HG03064 (cell line): ENCODE data around the gene SERAC1.
"Not testable (repeated sequence)": the region's sequence is repeated elsewhere in the genome, so short reads cannot be mapped to it uniquely, and the experiment has no call there.

Experiments
- ATAC-seq: cut with Tn5 transposase; IDR thresholded peaks from one replicate; pipeline ENCODE4 v1.9.1; 2021; ENCODE audit warnings: low read depth; ENCODE audit not compliant: unreplicated experiment

The SERAC1 gene

DNA sequence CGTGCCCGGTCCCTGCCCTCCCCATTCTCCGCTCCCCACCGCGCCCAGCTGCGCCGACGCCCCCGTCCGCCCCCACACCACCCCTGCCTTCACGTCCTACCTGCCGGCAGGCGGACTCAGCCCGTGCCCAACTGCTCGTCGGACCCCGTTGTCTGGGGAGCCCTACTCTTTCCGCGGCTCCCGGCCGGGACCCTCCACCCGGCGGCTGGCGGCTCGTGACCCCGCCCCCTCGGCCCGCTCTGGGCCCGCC lies at the start of gene SERAC1:
TSS of gene SERAC1 (minus strand) at position 223 of the 250 bp plus-strand sequence. CDS start 9,899 bp downstream, outside the sequence.
- no peak for ATAC-seq

DNA sequence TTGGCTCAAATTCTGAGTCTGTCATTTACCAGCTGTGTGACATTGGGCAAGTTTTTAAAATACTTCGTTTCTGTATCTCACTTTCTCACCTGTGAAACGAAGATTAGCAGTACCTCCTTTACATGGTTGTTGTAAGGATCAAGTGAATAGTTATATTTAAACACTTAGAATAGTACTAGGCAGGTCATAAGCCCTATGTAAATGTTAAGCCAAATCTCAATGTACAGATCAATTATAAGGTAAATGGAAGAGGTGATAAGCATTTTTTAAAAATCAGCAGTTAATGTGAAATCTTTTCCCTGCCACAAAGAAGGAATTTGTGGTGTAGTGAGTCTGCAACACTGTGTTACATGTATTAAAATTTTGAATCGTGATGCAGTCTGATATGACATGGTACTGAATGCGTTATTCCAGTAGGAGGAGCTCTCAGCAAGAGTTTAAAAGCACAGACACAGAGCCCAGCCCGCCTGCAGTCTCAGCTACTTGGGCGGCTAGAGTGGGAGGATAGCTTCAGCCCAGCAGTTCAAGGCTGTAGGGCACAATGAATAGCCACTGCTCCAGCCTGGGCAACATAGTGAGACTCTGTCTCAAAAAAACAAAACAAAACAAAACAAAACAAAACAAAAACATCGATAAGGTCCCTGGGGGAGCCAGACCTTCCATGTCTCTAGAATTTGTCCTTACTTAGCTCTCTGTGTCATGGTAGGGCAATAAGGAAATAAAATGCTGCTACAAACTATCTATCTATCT lies 46.0 kb upstream of the SERAC1 start:
- peak; percentile 92 for ATAC-seq

DNA sequence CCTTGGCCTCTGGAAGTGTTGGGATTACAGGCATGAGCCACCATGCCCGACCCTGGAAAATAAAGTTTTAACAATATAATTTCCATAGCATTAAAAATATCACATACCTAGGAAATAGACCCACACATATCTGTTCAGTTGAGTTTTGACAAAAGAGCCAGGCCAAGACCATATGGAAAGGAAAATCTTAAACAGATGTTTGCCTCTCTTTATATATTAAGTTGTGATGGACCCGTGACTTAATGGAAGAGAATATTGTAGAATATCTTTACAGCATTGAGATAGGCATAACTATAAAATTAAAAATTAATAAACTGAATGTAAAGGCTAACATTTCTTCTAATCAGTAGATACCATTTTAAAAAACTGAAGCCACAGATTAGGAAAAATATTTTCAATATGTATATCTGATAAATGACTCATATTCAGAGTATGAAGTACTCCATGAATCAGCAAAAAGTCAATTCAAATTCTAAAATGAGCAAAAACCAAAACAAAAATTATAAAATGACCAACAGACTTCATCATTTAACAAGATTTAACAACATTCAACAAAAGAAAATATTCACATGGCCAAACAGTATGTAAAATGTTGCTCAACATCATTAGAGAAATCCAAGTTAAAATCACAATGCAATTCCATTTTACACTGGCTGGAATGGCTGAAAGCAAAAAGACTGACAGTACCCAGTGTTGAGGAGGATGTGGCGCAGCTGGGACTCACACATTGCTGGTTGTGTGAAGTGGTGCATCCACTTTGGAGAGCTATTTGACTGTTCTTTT lies 43.4 kb upstream of the SERAC1 start:
- ATAC-seq: no peak

DNA sequence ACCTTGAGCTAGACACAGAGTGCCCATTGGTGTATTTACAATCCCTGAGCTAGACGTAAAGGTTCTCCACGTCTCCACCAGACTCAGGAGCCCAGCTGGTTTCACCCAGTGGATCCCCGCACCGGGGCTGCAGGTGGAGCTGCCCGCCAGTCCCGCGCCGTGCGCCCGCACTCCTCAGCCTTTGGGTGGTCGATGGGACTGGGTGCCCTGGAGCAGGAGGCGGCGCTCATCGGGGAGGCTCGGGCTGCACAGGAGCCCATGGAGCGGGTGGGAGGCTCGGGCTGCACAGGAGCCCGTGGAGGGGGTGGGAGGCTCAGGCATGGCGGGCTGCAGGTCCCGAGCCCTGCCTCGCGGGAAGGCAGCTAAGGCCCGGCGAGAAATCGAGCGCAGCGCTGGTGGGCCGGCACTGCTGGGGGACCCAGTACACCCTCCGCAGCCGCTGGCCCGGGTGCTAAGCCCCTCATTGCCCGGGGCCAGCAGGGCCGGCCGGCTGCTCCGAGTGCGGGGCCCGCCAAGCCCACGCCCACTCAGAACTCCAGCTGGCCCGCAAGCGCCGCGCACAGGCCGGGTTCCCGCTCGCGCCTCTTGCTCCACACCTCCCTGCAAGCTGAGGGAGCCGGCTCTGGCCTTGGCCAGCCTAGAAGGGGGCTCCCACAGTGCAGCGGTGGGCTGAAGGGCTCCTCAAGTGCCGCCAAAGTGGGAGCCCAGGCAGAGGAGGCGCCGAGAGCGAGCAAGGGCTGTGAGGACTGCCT lies 41.7 kb upstream of the SERAC1 start:
- ATAC-seq: not testable (repeated sequence)

DNA sequence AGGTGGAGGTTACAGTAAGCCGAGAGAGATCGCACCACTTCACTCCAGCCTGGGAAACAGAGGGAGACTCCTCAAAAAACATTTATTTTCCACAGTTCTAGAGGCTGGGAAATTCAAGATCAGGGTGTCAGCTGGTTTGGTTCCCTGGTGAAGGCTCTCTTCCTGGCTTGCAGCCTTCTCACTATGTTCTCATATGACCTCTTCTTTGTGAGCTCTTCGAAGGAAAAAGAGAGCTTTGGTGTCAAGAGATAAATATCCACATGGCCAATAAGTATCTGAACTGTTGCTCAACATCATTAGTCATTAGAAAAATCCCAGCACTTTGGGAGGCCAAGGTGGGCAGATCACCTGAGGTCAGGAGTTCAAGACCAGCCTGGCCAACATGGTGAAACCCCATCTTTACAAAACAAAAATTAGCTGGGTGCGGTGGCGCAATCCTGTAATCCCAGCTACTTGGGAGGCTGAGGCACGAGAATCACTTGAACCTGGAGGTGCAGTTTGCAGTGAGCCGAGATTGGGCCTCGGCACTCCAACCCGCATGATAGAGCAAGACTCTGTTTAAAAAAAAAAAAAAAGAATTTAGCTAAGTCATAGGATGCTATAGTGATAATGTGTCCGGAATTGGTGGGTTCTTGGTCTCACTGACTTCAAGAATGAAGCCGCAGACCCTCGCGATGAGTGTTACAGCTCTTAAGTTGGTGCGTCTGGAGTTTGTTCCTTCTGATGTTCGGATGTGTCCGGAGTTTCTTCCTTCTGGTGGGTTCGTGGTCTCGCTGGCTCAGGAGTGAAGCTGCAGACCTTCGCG lies 40.4 kb upstream of the SERAC1 start:
- ATAC-seq: not testable (repeated sequence)

DNA sequence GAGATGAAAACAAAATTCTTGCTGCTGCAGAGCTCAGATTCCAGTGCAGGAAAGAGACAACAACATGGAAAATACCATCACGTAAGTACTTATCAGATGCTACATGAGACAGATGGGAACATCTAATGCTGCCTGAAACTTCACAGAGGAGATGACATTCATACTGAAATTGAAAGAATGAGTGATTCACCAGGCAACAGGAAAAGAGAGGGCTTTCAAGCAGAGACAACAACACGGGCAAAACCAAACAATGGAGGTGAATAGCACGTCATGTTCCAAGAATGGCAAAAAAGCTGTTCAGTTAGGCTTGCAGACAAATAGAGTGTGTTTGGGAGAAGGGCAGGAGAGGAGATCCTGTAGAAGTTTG lies 39.3 kb upstream of the SERAC1 start:
- ATAC-seq: peak; percentile 88

DNA sequence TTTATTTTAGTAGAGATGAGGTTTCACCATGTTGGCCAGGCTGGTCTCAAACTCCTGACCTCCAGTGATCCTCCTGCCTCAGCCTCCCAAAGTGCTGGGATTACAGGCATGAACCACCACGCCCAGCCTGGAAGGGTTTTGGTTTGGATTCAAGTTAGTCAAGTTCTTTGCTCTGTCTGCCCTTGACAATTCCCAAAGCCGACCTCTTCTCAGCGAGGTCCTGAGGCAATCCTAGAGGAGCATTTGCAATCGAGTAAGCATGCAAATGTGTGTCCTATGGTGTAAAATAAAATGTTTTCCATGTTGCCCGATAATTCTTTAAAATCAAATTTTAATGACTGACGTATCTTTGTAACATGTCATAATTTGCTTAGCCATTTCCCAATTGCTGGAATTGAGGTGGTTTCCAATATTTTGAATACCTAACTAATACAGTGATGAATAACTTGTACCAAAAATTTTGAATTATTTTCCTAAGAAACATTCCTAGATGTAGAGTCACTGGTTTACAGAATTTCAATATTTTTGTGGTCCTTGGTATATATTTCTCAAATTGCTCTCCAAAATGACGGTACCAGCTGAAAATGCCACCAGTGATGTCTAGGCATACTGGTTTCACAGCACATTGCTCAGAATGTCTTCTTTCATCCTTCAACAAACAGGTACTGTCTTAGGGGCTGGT lies 38.8 kb upstream of the SERAC1 start:
- ATAC-seq: peak; percentile 37

DNA sequence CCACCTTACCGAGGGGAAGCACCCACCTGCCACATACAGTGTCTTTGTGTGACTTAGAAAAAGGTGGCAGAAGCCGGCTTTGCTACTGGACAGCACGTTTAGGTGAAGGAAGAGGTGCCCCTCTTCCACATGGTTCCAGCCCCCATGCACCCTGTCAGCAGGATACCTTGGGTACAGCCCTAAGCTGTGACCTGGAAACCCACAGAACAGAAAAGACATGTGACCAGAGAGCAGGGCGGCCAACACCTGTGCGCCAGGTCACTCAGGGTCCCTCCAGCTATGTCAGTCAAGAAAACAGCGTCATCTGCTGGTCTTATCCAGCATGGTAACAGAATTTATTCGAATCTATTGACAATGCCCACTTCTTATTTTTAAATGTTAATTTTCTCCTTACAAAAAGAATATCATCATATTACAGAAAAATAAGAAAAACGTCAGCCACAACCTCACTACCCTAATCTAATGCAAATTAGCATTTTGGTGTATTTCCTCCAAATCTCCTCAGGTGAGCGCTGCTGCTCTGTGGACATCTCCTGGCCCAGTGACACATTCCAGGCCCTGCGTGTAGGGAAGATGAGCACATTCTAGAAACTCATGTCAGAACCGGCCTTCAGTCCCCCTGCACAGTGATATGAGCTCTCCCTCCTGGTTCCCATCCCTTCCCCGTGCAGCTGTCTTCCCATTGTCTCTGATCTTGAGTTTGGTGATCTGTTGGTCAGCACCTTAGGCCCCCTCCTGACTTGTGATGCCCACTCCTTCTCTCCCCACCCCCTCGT lies 37.3 kb upstream of the SERAC1 start:
- no peak for ATAC-seq

DNA sequence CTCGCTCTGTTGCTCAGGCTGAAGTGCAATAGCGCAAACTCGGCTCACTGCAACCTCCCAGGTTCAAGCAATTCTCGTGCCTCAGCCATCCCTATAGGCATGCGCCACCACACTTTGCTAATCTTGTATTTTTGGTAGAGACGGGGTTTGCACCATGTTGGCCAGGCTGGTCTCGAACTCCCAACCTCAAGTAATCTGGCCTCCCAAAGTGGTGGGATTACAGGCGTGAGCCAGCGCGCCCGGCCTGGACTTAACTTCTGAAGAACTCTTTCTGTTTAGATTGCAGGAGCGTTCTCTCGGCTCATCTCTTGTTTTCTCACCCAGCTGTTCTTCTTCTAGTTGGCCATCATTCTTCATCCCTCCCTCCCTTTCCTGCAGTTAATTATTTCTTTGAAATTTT lies 30.4 kb upstream of the SERAC1 start:
- no peak for ATAC-seq

DNA sequence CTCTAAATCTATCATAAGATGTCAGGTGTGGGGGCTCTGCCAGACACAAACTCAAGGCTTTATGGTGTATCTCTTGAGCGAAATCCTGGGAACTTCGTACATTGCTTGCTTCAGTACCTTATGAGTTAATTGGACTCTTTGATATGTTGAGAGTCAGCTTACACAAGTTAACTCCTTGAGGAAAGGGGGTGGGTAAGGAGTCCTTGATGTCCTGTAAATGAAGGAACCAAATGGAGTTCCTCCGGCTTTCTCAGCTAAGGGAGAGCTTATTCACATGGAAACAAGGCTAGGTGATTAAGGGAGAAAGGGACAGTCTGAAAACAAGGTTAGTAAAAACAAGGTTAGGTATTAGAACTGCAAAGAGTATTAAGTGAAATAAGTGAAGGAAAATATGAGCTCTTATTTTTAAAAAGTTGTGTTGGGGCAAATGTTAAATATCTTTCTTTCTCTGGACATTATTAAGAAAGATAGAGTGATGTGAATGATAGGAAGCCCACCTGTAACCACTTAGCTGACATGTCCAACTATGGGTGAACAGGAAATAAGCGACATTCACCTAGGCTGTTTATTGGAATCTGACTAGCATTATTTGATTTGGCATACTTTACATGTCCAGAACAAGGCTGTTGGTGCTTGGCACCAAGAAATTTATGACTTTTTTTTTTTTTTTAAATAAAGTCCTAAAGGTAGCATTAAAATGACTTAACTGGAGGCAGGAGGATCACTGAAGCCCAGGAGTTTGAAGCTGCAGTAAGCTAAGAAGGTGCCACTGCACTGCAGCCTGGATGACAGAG lies 26.6 kb upstream of the SERAC1 start:
- ATAC-seq: no peak

DNA sequence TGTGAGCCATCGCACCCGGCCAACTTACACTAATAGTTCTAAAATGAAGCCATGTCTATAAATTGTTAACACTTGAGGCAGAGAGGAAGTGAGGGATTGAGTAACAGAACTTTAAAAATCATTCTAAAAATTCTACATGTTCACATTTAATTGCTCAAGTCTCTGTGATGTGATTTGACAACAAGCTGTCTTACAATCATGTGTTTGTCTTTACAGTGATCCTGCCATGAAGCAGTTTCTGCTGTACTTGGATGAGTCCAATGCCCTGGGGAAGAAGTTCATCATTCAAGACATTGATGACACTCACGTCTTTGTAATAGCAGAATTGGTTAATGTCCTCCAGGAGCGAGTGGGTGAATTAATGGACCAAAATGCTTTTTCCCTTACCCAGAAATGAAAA lies 23.7 kb upstream of the SERAC1 start:
- no peak for ATAC-seq

DNA sequence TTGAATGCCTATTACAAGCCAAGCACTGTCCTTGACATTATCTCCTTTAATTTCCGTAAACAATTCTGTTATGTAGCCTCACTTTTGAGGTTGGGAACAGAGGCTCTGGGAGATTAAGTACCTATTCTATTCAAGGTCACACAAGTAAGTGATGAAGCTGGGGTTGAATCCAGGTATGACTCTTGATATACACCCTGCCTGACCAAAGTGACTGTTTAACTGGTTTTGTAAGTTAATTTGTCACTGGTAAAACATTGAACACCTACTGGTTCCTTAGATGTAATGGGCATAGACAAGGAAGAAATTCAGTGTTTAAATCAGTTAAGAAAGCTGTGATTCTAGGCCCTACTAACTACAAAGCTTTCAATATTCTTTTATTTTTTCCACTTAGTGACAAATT lies 23.0 kb upstream of the SERAC1 start:
- ATAC-seq: no peak

DNA sequence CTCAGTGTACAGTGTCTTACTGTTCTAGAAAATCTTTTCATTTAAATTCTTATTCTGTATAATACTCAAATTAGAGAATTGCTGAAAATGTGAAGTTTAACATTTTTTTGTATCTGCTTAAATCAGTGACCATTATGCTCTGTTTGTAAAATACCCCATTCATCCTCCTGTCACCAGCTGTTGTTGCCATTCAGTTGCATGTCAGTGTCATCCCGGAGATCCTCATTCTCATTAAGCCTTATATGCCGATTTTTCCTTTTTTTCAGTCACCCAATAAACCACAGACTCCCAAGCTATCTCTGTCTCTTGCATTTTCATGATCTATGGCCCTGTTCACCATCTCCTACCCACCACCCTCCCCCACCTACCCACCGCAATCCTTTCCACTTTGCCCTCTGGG lies 20.5 kb upstream of the SERAC1 start:
- ATAC-seq: no peak

DNA sequence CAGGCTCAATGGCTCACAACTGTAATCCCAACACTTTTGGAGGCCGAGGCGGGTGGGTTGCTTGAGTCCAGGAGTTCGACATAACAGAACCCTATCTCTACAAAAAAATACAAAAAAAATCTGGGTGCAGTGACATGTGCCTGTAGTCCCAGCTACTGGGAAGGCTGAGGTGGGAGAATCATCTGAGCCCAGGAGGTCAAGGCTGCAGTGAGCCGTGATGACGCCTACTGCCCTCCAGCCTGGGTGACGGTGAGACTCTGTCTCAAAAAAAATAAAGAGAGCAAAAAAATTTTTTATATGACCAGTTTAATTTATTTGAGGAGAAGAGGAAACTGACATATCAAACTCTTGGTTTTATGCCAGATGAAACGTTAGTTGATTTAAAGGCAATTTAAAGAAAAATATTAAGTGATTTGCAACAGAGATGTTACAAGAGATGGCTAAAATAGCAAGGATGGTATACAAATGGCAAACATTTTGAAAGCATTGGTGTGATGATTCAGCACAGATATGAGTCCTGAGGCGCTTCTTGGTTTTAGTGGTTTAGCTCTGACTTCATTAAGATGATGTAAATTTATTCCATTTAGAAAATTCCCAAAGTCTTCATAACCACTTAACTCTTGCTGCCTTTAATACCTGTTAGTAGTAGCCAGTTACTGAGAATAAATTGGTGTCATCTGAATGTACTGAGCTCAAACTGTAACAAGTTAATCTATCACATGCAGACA lies 17.8 kb upstream of the SERAC1 start:
- no peak for ATAC-seq

DNA sequence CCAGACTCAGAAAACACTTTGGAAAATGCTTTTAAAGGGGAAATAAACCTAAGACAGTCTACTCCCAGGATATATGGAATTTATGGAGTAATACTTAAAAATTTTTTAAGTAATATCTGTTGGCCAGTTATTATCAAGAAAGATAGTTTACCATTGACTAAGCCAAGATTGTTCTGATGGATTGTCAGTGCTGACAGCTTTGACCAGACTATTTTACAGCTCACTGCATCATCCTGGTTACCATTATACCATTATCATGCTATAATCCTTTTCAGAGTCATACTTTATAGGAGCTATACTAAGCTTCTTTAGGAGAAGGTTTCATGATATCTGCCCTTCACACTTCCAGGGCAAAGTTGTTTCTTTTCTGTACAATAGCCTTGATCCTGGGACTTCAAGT lies 16.5 kb upstream of the SERAC1 start:
- no peak for ATAC-seq

DNA sequence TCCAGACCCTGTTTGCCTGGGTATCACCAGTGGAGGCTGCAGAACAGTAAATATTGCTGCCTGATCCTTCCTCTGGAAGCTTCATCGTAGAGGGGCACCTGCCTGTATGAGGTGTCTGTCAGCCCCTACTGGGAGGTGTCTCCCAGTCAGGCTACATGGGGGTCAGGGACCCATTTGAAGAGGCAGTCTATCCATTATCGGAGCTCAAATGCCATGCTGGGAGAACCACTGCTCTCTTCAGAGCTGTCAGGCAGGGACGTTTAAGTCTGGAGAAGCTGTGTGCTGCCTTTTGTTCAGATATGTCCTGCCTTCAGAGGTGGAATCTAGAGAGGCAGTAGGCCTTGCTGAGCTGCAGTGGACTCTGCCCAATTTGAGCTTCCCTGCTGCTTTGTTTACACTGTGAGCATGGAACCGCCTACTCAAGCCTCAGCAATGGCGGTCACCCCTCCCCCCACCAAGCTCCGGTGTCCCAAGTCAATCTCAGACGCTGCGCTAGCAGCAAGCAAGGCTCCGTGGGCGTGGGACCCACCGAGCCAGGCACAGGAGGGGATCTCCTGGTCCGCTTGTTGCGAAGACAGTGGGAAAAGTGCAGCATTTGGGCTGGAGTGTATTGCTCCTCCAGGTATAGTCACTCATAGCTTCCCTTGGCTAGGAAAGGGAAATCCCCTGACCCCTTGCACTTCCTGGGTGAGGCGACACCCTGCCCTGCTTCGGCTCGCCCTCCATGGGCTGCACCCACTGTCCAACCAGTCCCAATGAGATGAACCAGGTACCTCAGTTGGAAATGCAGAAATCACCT lies 15.3 kb upstream of the SERAC1 start:
- ATAC-seq: not testable (repeated sequence)

DNA sequence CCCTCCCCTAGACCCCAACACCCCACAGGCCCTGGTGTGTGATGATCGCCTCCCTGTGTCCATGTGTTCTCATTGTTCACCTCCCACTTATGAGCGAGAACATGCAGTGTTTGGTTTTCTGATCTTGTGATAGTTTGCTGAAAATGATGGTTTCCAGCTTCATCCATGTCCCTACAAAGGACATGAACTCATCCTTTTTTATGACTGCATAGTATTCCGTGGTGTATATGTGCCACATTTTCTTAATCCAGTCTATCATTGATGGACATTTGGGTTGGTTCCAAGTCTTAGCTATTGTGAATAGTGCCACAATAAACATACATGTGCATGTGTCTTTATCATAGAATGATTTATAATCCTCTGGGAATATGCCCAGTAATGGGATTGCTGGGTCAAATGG lies 9.7 kb upstream of the SERAC1 start:
- not testable (repeated sequence) for ATAC-seq
